A204.1 (cell line): ENCODE results near the gene SNRPB2.

Source experiments
- FAIRE-seq: peaks from 2 replicates; lab custom pipeline; 2012; peaks lifted over from hg19 to GRCh38; lab: Jason Lieb, UNC

Gene SNRPB2

DNA sequence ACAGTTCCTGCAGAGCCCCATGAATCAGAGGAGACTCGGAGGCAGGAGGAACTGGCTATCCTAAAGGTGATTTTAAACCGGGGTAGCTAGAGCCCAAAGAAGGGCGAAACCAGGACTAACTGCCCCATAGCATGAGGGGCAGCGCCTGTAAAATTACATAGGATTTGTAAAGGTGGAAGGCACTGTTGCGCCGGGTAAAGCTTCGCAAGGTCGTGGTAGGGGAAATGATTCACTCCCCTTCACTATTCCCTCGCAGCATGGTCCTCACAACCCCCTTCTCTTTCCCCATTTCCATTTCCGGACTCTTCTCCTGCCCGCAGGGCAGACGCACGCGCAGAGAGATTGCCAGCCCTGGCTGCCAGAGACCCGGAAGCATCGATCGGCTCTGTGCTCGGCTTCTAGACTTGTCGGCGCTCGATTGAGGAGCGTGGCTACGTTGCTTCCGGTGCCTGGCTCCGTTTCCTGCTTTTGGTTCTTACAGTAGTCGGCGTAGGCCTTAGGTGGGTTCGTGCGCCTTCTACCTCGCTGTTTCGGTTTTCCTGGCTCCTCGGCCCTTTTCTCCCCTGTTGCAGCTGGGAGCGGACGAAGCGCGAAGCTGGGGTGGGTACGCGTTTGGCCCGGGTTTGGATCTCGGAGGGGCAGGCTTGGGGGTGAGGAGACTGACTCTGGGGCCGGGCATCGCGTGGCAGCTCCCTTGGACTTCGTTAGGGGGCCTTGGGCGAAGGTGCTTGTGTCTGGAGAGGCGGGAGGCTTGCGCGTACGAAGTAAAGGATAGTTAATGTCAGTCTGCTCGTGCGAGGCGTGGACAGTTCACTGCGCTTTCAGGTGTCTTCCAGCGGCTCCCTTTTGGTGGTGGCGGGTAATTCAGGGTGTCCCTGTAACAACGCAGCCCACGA, at the start of gene SNRPB2:
Gene SNRPB2 (plus strand): TSS at position 462 of the 896 bp plus-strand sequence. CDS start 1,677 bp downstream, outside the sequence.
- FAIRE-seq, result no peak

DNA sequence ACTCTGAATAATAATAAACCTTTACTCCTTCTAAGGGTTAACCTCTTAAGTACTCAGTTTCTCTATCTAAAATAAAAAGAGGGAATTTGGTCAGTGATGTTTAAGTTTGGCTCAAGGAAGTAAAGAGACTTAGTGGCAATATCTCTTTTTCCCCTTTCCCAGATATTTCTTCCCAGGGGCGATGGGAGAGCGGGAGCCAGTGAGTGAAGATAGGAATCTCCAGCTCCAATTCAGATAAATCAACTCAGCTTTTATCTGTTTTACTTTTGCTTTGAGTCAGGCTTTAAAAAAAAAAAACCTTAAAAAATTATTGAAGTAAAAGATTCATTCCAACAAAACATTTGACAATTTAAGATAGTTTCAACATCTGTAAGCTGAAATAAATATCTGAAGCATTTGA, 45.4 kb upstream of the SNRPB2 start:
- FAIRE-seq, result no peak

DNA sequence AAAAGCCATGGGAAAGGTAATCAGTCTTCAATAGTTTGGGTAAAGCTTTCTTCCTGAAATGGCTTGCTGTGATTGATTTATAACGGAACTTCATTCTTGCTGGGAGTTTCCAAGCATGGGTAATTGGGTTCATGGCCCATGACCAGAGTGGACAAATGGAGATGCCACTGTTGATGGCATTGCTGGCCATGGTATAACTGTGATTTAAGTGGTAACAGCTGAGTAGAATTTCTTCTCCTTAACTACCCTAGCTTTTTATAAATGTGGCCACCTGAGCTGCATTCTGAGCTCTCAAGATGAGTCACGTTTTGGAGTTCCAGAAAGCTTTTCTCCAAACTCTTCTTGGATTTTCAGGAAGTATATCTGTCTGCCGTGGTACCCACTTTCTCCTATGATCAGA, 39.9 kb upstream of the SNRPB2 start:
- FAIRE-seq, result no peak

- FAIRE-seq, result no peak
These were observed 38.4 kb upstream of the SNRPB2 start for GRCh38 chr20:16691381-16691780.

DNA sequence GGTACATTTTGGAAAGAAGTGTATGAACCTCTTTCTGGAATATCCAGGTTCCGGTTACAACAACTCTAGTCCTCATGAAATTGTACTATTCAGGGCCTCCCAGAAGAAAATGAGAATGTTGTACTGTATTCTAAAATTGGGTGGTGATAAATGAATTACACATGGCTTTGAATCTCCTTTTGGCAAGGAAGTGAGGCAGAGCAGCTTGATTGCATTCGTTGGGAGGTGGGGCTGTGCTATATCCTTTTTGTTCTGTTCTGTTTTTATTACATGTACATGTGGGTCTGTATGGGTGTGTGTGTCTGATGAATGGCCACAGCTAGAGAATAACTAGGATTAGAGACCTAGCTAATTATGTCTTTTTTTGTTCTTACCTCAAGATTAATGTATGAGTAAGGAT, 37.8 kb upstream of the SNRPB2 start:
- no peak for FAIRE-seq

- no peak for FAIRE-seq
These were observed 37.4 kb upstream of the SNRPB2 start for GRCh38 chr20:16692442-16692841.

- FAIRE-seq, result no peak
These were observed 36.5 kb upstream of the SNRPB2 start for GRCh38 chr20:16693278-16693677.

DNA sequence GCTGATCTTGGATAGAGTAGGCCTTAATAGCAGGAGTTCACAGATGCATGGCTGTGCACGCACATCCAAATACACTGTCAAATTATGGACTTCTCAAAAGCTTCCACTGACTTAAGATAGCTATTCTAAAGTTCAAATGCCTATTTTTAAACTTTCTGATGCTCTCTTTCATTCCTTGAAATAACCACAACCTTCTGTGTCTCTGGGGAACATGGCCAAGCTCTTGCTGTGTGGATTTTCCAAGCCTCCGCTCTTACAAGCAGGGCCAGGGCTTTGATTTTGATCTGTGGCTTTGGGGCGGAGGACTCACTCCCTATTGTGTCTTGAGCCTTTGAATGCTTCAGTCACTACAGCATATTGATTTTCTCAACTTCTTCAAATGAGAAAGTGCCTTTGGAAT, 35.7 kb upstream of the SNRPB2 start:
- FAIRE-seq, result no peak

DNA sequence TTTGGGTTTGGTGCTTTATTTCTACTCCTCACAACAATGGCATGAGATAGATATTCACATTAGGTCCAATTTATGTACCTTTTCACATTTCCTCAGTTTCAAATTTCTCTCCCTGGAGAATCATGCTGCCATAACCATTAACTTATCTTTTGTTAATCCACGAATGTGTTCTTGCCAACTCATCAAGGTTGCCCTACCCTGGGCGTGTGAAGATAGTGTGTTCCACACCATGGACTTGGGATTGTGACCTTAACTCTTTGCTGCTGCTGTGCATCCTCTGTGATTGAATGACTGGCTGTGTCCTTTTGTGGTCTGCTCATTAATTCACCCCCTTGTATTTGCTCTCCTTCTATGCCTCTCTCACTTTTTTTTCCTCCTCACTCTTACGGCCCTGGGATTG, 34.2 kb upstream of the SNRPB2 start:
- FAIRE-seq, result no peak

GRCh38 chr20:16699293-16699692, 30.5 kb upstream of the SNRPB2 start:
- no peak for FAIRE-seq

DNA sequence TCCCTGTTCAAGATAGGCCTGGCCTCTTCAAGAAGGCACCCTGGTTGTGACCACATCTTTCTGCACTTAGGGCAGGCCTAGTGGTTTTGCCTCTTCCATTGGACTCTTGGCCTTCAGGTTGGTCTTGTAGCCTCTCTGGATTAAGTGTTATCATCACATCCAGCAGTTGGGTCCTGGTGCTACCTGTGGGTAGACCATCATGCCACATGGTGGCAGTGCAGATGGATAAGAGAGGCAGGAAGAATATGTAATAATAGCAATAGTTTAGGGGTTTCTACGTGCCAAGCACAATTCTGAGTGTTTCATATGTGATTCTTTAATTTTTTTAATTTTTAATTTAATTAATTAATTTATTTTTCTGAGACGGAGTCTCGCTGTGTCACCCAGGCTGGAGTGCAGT, 28.5 kb upstream of the SNRPB2 start:
- no peak for FAIRE-seq

DNA sequence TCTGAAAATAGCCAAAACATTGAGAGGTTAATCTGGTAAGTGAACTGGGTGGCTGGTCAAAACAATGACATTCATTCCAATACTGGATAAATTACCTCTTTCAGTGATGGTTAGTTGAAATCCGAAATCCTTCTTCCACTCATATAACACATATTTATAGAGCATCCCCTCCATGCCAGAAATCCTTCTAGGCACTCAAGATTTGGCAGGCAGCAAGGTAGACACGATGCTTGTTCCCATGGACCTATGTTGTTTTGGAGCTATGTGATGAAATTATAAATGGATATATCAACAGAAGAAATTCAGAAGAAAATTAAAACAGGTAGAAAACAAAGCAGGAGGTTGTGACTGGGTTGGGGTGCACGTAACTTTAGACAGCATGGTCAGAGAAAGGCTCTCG, 26.3 kb upstream of the SNRPB2 start:
- FAIRE-seq, result no peak

- FAIRE-seq, result no peak
These were observed 22.2 kb upstream of the SNRPB2 start for GRCh38 chr20:16707674-16708073.

GRCh38 chr20:16708602-16709001, 21.2 kb upstream of the SNRPB2 start:
- no peak for FAIRE-seq

- no peak for FAIRE-seq
These were observed 20.8 kb upstream of the SNRPB2 start for GRCh38 chr20:16709017-16709416.

DNA sequence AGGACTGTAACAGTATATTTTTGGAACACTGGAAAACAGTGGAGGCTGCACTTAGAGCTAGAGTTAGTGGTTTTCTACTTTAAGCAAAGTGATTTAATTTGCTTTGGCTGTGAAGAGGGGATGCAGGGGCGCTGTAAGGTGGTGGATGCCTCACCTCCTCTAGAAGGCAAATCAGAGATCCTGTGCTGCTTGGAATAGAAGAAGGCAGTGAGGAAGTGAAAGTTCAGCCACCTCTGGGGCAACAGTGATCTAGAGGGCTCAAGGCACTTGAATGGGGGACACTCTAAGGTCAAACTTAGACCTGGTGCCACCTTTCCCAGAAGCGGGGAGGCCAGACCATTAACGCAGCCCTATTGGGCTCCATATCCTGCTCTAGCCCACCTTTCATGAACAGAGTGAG, 19.0 kb upstream of the SNRPB2 start:
- no peak for FAIRE-seq

GRCh38 chr20:16711661-16712258, 18.1 kb upstream of the SNRPB2 start:
- no peak for FAIRE-seq

DNA sequence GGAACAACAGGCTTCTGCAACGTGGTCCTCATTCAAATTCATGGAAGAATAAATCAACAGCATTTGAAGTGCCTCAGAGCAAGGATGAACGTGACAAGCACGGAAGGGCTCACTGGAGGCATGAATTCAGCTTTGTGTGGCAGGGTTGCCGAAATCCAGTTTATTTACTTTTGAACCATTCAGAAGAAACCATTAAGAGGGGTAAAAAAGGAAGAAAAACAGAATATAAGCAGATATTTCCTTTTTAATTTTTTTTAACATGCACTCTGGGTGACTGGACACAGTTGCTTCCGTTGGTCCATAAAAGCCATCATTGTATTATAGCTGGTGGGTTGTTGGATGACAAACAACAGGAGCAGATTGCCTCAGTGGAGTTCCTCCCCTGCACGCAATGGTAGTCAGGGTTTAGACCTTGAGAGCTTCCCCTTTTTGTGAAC, 17.3 kb upstream of the SNRPB2 start:
- FAIRE-seq, result no peak

DNA sequence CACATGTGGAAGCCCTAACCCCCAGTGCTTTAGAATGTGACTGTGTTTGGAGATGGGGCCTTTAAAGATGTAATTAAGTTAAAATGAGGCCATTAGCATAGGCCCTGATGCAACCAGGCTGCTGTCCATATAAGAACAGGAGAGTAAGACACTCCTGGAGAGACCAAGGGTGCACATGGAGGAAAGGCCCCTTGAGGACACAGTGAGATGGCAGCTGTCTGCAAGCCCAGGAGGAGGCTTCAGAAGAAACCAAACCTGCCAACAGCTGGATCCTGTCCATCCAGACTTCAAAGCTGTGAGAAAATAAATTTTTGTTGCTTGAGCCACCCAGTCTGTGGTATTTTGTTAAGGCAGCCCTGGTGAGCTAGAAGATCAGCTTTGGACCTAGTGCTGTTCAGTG, 16.8 kb upstream of the SNRPB2 start:
- no peak for FAIRE-seq

- FAIRE-seq, result no peak
These were observed 15.6 kb upstream of the SNRPB2 start for GRCh38 chr20:16714242-16714641.

DNA sequence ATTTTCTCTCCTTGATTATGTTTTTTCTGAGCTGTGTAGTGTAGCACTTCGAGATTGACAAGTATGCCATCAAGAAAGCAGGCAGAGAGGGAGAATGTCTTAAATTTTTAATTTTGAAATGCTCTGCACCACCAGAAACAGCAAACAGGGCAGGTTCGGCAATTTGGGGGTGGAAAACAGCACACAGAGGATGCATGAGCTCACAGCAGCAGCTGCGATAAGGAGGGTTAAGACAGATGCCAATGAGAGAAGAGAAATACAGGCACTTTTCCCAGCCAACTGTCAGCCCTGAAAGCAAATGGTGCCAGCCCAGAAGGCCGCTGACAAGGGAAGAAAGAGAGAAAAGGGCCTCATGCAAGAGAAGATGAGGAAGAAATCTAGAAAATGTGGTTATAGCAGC, 15.1 kb upstream of the SNRPB2 start:
- no peak for FAIRE-seq

GRCh38 chr20:16719421-16719820, 10.4 kb upstream of the SNRPB2 start:
- no peak for FAIRE-seq

DNA sequence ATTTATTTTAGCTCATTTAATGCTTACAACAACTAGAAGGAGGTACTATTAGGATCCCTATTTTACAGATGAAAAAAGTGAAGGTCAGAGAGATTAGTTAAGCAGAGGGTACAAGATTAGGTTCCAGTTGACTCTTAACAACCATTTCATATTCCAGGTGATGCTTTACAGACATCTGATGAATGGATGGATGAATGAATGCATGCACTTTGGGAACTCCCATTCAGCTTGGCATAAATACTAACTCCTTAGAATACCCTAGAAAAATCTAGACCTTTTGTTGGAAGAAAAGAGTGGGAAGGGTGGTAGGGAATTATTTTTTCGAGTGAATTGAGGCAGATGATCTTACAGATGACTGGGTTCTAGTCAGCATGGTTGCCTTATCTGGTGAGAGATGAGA, 746 bp upstream of the SNRPB2 start:
- no peak for FAIRE-seq
